ENCODE results near the gene ZNF664.

Gene ZNF664

DNA sequence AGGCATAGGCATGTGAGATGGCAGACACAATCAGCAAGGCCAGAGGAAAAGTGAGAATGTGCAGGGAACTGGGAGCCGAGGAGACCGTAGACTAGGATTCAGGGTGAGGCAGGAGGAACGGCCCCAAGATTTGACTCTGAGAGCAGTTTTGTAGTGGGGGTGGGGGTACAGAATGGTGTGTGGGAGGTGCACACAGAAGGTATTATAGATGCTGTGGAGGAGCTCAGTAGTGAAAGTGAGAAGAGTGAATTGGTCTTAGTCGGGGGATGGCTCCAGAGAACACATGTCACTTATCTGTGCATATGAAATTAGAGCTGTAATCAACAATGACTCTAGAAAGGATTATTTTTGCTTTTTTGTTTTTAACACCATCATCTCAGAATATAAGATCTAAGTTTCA is 11.9 kb downstream of the ZNF664 start:
- no peak for DNase-seq (ENCODE audit: extremely low read depth, low read depth)
- TF ChIP-seq, protein P1, sequence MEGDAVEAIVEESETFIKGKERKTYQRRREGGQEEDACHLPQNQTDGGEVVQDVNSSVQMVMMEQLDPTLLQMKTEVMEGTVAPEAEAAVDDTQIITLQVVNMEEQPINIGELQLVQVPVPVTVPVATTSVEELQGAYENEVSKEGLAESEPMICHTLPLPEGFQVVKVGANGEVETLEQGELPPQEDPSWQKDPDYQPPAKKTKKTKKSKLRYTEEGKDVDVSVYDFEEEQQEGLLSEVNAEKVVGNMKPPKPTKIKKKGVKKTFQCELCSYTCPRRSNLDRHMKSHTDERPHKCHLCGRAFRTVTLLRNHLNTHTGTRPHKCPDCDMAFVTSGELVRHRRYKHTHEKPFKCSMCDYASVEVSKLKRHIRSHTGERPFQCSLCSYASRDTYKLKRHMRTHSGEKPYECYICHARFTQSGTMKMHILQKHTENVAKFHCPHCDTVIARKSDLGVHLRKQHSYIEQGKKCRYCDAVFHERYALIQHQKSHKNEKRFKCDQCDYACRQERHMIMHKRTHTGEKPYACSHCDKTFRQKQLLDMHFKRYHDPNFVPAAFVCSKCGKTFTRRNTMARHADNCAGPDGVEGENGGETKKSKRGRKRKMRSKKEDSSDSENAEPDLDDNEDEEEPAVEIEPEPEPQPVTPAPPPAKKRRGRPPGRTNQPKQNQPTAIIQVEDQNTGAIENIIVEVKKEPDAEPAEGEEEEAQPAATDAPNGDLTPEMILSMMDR (IDR thresholded peaks at IDR 0.05; ENCODE audit: low read depth, low read length) = no peak

DNA sequence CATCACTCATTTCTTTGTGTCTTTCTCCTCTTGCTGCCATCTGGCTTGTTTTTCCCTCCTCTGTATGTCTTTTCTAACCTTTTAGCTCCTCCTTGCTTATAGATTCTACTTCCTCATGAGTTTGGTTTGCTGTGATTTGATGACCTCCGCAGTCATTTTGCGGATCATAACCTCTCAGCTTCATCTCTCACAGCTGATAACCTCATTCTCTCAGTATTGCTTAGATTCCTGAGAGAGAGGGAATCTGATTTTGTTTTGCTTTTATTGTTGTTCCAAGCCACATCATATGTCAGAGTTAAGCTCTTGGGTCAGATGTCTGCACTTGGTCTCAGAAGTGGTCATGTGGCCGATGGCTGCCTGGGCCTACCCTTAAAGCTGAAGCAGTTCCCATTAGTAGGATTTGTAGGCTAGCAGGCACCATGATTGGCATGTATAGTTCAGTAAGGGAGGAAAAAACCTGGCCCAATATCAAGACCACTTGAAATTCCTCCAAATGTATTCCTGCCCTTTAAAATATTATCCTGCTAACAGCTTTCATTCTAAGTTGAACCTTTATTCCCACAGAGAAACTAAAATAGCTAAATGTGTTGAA is 13.5 kb downstream of the ZNF664 start:
- TF ChIP-seq, protein P1 (IDR thresholded peaks at IDR 0.05; ENCODE audit: low read depth, low read length) = no peak
- DNase-seq (ENCODE audit: extremely low read depth, low read depth) = no peak

GRCh38 chr12:123987022-123987421 is 14.0 kb downstream of the ZNF664 start:
- TF ChIP-seq, protein P1 (IDR thresholded peaks at IDR 0.05; ENCODE audit: low read depth, low read length) = no peak
- DNase-seq (ENCODE audit: extremely low read depth, low read depth) = no peak

GRCh38 chr12:123989168-123989567 is 16.2 kb downstream of the ZNF664 start:
- DNase-seq (ENCODE audit: extremely low read depth, low read depth) = no peak
- TF ChIP-seq, protein P1 (IDR thresholded peaks at IDR 0.05; ENCODE audit: low read depth, low read length) = no peak

DNA sequence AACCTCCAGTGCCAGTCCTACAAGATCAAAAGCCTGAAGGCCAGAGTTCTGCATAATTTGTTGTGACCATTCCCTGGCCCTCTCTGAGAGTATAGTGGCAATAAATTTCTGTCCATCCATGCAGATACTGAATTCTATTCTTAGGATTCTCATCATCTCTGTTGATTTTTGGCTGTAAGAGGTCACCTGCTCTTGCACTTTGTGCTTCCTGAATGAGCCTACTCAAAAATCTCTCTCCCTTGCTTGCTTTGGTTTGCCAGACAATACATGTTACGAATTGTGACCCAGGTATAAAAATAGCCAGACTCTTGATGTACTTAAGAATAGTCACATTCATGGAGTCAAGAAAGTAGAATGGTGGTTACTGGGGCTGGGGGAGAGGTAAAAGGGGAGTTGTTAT is 16.7 kb downstream of the ZNF664 start:
- TF ChIP-seq, protein P1 (IDR thresholded peaks at IDR 0.05; ENCODE audit: low read depth, low read length) = no peak
- no peak for DNase-seq (ENCODE audit: extremely low read depth, low read depth)

DNA sequence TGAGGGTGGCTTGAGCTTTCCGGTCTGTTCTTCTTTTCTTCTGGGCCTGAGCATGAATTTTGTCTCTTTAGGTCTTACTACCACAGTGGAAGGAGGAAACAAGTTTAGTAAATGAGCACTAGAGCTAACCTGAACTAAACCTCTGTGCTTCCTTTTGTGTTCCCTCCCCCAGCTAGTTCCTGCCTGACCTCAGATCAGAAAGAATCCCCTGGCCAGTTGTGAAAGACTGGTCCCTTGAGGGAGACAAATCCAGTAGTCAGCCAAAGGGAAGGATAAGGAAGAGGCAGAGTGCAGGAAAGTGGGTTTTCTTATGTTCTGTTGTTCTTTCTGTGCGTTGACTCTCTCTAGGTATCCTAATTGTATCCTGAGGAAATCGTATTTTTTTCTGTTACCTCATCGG is 17.5 kb downstream of the ZNF664 start:
- TF ChIP-seq, protein P1 (IDR thresholded peaks at IDR 0.05; ENCODE audit: low read depth, low read length) = no peak
- no peak for DNase-seq (ENCODE audit: extremely low read depth, low read depth)

- DNase-seq (ENCODE audit: extremely low read depth, low read depth) = no peak
- TF ChIP-seq, protein P1 (IDR thresholded peaks at IDR 0.05; ENCODE audit: low read depth, low read length) = no peak
These were observed 18.4 kb downstream of the ZNF664 start for GRCh38 chr12:123991372-123991951.

All from AG09319 (cell line).